Ishikawa (cell line): ENCODE measurements around the gene FBXL17.

Experiments
- CEBPB ChIP-seq: IDR thresholded peaks from 2 replicates; pipeline ENCODE4 v1.6.1; 2012
- CREB1 ChIP-seq: IDR thresholded peaks from 2 replicates; pipeline ENCODE4 v1.6.1; 2012; ENCODE audit warnings: low read depth
- EGR1 ChIP-seq: IDR thresholded peaks from 2 replicates; pipeline ENCODE4 v1.6.1; 2012
- EP300 ChIP-seq: IDR thresholded peaks from 2 replicates; pipeline ENCODE4 v1.6.1; 2012; ENCODE audit warnings: borderline replicate concordance
- FOXM1 ChIP-seq: IDR thresholded peaks from 2 replicates; pipeline ENCODE4 v1.6.1; 2012; ENCODE audit warnings: low read depth, borderline replicate concordance
- NFIC ChIP-seq: IDR thresholded peaks from 2 replicates; pipeline ENCODE4 v1.6.1; 2012
- RAD21 ChIP-seq: IDR thresholded peaks from 2 replicates; pipeline ENCODE4 v1.6.1; 2012; ENCODE audit warnings: low read depth
- TAF1 ChIP-seq: IDR thresholded peaks from 2 replicates; pipeline ENCODE4 v1.6.1; 2012; ENCODE audit warnings: low read depth, mild to moderate bottlenecking
- TCF12 ChIP-seq: IDR thresholded peaks from 2 replicates; pipeline ENCODE4 v1.6.1; 2012; ENCODE audit warnings: low read depth
- YY1 ChIP-seq: IDR thresholded peaks from 2 replicates; pipeline ENCODE4 v1.6.1; 2012; ENCODE audit warnings: low read depth
- ZBTB7A ChIP-seq: IDR thresholded peaks from 2 replicates; pipeline ENCODE4 v1.6.1; 2012; ENCODE audit warnings: low read depth
- TF ChIP-seq, protein P1 (sequence below): IDR thresholded peaks from 2 replicates; pipeline ENCODE4 v1.6.1; 2012; ENCODE audit warnings: low read depth, mild to moderate bottlenecking
- TF ChIP-seq, protein P2 (sequence below): IDR thresholded peaks from 2 replicates; pipeline ENCODE4 v1.6.1; 2012

DNA sequence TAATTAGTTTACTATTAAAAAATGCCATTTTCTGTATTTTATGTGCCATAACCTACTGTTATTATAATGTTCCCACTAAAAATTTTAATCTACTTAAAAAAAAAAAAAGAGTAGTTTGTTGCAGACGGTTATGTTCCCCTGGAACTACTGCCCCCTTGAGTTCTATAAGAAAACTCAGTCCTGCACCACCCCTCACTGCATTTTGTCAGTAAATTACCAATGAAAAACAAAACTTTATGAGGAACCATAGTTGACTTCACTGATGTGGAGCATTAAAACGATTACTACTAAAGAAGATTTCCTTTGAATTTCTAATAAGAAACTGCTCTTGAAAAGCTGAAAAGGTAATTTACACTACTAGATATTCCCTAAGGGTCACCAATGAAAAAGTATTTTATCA lies 288.7 kb downstream of the FBXL17 start:
- no peak for TF ChIP-seq TCF12
- no peak for TF ChIP-seq EP300
- no peak for TF ChIP-seq YY1
- no peak for TF ChIP-seq NFIC
- TF ChIP-seq EGR1: no peak
- no peak for TF ChIP-seq TAF1
- TF ChIP-seq CEBPB: no peak
- TF ChIP-seq CREB1: no peak
- TF ChIP-seq, protein P1, sequence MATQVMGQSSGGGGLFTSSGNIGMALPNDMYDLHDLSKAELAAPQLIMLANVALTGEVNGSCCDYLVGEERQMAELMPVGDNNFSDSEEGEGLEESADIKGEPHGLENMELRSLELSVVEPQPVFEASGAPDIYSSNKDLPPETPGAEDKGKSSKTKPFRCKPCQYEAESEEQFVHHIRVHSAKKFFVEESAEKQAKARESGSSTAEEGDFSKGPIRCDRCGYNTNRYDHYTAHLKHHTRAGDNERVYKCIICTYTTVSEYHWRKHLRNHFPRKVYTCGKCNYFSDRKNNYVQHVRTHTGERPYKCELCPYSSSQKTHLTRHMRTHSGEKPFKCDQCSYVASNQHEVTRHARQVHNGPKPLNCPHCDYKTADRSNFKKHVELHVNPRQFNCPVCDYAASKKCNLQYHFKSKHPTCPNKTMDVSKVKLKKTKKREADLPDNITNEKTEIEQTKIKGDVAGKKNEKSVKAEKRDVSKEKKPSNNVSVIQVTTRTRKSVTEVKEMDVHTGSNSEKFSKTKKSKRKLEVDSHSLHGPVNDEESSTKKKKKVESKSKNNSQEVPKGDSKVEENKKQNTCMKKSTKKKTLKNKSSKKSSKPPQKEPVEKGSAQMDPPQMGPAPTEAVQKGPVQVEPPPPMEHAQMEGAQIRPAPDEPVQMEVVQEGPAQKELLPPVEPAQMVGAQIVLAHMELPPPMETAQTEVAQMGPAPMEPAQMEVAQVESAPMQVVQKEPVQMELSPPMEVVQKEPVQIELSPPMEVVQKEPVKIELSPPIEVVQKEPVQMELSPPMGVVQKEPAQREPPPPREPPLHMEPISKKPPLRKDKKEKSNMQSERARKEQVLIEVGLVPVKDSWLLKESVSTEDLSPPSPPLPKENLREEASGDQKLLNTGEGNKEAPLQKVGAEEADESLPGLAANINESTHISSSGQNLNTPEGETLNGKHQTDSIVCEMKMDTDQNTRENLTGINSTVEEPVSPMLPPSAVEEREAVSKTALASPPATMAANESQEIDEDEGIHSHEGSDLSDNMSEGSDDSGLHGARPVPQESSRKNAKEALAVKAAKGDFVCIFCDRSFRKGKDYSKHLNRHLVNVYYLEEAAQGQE: no peak
- TF ChIP-seq, protein P2, sequence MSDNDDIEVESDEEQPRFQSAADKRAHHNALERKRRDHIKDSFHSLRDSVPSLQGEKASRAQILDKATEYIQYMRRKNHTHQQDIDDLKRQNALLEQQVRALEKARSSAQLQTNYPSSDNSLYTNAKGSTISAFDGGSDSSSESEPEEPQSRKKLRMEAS: no peak
- TF ChIP-seq FOXM1: no peak
- TF ChIP-seq ZBTB7A: no peak
- peak; percentile 41 for TF ChIP-seq RAD21
